HG02588 (cell line): ENCODE data around the gene PSMB5.

ENCODE experiments used
- ATAC-seq: cut with Tn5 transposase; IDR thresholded peaks from one replicate; pipeline ENCODE4 v1.9.1; 2021; ENCODE audit warnings: mild to moderate bottlenecking, moderate library complexity; ENCODE audit not compliant: unreplicated experiment

Gene PSMB5

DNA sequence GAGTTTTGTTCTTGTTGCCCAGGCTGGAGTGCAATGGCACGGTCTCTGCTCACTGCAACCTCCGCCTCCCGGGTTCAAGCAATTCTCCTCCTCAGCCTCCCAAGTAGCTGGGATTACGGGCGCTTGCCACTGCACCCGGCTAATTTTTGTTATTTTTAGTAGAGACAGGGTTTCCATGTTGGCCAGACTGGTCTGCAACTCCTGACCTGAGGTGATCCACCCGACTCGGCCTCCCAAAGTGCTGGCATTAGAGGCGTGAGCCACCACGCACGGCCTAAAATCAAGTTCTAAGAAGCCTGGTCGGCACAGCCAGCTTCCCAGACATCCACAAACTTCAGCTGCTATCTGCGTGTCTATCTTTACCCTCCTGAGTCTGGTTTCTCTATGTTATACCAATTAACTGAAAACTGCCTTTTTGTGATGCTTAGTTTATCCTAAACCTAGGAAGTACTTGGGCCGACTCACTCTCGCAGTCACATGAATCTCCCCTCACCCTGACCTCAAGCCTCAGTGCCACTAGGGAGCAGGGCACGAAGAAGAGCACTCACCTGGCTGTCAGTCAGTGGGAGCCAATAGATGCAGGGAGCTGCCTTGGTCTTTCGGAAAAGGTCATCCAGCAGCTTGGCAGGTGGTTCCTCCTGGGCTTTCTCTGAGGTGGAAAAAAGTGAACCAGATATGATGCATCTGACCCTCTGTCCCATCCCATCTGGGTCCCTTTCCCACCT is 26.0 kb upstream of the PSMB5 start:
- ATAC-seq, result no peak

DNA sequence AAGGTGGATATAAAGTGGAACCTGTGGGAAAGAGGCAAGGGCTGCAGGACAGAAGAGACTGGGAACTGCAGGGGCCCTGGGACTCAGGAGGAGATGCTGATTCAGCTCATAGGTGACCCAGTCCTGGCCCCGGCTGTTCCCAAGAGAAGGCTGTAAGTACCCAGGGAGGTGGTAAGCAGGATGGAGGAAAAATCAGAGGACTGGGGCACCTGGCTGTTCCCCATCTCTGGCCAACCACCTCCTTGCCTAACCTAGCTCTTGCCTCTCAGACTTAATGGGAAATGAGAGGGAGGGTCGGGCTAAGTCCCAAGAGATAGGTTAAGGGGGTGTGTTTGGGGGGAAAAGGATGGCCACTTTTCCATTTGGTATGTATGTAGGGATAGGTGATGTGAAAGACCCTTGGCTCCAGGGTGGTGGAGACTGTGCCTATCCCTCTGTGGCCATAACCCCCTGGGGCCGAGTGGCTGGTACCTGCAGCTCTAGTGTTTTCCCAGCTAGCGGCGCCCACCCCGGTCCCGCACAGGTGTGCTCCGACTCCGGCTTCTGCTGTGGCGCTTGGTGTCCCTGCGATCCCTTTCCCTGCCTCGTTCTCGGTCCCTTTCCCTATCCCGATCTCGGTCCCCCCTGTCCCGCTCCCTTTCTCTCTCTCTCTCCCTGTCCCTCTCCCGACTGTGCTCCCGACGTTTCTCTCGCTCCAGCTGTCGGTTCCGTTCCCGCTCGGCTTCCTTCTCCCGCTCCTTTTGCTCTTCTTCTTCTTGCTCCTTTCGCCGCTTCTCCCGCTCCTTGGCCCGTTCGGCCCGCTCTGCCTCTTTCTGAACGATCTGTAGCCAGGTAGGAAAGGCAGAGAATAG is 24.2 kb upstream of the PSMB5 start:
- no peak for ATAC-seq

DNA sequence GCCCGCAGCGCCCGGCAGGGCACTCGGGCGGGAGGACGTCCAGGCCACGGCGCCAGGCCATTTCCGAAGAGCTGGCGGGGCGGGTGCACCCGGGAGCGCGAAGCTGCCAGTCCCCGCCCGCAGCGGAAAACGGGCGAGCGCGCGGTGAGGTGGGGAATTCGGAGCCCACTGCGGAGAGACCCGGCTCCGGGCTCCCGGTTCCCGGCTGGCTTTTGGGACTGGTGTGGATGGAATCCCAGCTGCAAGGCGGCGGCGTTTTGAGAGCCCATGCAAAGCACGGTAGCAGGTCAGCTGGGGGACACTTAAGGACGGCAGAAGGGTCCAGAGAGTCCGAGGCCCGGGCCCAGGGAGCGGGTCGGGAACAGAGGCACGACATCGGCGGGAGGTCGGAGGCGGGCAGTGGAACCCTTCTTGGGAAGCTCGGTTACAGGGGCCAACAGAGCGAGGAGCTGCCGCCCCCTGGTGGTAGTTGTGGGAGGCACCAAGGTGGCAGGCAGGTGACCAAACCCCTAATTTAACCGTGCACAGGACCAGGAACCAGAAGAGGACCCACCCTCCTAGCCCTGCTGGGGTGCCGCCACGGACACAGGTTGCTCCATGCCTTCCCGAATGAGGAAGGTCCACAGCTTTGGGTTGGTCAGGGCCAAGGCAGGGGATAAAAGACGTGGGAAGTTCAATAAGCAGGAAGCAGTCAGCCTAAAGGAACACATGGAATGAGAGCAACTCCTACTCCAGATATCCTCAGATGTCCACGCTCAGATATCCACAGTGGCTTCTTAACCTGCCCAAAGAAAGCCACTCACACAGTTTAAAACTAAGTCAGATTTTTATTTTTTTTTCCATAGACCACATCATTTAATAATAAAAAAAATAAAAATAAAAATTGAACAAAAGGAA is 23.3 kb upstream of the PSMB5 start:
- ATAC-seq, result peak; percentile 53

DNA sequence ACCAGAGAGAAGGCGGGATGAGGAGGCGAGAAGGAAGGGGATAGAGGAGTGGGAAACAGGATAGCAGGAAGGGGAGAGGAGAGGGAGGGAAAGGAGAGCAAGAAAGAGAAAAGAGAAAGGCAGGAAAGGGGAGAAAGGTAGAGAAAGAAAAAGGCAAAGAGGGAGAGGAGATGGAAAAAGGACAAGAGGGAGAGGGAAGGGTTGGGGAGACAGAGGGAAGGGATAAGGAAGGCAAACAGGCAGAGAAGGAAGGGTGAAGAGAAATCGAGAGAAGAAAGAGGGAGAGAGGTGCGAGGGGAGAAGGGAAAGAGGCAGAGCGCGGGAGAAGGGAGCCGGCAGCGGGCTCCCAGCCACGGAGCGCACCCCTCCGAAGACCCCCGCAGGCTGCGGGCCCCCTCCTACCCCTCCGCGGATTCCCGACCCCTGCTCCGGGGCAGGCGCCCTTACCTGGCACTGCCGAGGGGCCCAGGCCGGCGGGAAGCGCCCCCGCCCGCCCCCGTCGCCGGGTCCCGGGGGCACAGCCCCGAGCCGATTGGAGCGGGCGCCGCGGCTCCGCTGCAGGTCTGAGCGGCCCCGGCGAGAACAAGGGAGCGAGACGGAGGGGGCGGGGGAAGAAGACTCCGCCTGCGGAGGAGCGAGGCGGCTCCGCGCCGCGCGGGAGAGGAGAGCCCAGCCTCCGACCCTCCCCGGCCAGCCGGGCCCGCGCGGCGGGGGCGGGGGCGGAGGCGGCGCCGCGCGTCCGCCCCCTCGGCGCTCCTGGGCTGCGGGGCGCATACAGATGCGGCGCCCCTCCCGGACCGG is 22.5 kb upstream of the PSMB5 start, which contains the start of gene CDH24:
CDH24 (minus strand) TSS at position 565 of the 801 bp plus-strand sequence. CDS start 1,787 bp downstream, outside the sequence.
- peak; percentile 49 for ATAC-seq

DNA sequence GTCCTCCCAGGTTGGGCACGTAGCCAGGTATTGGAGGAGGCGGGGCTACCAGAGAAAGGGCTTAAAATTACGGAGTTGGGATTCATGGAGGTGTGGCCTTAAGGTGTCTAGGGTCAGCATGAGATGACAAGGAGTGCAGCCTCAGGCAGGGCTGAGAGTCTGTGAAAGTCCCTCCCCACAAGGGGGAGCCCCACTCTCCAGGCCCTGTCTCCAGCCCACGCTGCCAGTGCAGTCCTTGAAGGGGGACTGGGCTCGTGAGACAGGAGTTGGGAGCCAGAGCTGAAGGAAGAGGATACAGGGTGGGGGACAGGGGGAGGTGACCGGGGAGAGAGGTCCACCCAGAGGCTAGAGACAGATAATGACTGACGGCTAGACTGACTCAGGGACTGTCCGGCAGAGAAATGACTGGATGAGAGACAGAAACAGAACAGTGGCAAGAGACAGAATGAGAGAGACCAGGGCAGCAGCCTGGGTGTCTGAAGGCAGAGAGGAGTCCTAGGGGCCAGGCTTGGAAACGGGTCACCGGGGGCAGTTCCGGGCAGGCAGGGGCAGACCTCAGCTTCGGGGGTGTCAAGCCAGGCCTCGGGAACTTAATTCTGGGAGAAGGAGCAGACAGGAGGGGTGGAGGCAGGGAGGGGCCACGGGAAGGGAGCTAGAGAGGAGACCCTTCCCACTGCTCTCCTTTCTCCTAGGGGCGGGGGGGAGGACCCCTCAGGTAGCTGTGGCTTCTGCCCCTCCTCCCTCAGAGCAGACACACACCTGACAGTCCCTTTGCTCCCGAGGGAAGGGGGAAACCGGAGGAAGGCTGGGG is 21.6 kb upstream of the PSMB5 start:
- peak; percentile 54 for ATAC-seq

DNA sequence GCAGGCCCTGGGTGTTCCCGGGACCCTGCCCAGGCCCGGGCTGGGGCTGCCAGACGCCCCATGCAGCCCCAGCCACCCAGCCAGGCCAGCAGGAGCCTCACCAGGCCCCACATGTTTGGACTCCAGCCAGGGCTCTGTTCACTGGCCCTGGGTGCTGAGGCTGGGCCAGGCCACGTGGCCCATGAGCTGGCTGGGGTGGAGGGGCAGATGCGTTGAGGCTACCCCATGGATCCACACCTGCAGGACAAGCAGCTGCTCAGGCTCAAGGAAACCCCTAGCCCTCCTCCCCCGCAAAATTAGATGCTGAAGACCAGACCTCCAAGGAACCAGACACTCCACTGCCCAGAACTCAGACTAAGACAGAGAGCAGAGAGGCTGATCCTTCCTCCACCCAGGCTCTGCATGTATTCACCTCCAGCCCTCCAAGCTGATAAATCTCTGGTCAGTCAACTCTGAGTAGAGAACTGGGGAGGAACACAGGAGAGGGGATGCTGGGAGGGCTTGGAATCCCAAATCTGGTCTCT is 21.0 kb upstream of the PSMB5 start:
- no peak for ATAC-seq

DNA sequence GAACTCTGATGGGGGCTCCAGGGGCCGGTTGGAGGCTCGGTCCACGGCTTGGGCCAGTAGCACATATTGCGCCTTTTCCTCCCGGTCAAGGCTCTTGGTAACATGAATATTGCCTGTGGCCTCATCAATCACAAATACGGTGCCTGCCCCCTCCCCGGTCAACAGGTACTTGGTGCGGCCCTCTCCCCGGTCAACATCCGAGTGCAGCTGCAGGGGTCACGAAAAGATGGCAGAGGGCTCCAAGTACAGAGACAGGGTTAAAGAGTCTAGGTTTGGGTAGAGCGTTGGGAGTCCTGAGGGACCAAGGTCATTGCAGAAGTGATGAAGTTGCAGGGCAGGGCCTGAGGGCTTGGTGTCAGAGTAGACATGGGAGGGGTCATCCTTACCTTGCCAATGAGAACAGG is 20.4 kb upstream of the PSMB5 start:
- no peak for ATAC-seq

DNA sequence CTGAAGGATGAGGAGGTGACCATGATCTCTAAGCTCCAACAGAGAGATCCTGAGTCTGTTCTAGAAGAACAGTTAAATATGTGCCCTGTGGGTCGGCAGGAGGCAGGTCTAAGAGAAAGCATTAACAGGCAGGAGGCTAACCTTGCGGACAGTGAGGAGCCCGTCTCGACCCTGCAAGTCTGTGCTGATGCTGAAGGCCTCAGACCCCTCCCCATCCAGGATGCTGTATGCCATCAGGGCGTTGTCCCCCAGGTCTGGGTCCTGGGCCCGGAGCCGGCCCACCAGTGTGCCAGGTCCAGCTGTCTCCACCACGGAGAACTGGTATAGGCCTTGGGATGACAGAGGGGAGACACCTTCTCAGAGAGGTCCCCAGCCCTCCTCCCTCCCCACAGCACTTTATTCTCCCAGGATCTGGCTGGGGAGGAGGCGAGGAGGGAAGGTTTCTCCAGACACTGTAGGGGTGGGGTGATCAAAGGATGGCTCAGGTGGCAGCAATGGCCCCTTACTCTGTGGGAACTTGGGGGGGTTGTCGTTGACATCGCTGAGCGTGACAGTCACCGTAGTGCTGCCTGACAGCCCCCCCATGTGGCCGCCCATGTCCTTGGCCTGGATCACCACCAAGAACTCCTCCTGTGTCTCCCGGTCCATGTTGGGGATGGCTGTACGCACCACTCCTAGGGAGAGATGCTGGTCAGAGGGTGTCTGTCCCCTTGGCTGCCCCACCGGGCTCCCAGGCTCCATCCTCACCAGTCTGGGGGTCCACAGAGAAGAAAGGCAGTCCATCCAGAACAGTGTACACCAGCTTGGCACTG is 19.5 kb upstream of the PSMB5 start:
- ATAC-seq, result no peak

DNA sequence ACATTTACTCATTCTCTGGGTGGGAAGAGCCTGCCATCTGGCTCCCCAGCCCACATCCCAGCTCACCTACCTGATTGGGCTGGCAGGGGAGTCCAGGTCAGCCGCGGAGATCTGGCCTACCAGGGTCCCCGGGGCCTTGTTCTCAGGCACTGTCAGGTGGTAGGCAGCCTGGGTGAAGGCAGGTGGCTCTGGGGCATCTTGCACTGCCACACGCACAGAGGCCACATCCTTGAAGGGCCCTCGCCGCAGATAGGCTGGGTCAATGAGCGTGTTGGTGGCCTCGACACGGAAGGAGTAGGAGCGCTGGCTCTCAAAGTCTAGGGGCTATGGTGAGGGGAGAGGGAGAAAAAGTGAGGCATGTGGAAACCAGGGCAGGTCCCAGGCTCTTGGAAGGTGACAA is 18.7 kb upstream of the PSMB5 start:
- no peak for ATAC-seq

DNA sequence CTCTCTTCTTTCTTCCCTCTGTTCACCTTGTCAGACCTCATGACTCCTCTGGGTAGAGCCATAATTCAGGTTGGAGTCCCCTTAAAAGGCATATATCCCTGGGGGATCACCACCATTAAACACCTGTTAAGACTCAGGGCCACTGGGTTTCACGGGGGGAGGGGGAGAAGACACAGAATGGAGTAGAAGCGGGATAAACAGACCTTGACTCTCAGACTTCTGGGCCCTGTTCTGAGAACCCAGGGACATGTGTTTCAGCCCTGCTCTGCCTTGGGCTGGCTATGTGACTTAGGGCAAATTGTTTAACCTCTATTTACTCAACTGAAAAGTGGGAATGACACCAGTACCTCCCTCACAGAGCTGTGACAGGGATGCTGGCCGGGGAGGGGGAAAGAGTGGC is 18.0 kb upstream of the PSMB5 start:
- ATAC-seq, result no peak

DNA sequence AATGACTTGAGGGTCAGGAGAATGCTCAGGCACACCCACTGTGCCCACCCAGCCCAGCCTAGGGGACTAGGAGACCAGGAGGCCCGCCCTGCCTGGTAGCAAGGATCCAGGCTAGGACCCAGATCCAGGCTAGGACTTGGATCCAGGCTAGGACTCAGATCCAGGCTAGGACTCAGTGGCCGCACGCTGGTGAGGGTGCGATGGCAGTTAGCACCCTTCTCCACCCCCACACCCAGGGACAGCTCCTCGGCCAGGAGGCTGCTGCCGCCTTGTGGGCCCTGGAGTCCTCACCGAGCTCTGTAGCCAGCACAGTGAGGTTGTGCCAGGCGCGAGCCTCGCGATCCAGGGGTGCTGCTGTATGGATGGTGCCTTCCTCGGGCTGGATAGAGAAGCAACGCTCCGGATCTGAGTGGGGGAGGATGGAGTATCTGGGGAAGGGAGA is 17.5 kb upstream of the PSMB5 start:
- ATAC-seq, result no peak

DNA sequence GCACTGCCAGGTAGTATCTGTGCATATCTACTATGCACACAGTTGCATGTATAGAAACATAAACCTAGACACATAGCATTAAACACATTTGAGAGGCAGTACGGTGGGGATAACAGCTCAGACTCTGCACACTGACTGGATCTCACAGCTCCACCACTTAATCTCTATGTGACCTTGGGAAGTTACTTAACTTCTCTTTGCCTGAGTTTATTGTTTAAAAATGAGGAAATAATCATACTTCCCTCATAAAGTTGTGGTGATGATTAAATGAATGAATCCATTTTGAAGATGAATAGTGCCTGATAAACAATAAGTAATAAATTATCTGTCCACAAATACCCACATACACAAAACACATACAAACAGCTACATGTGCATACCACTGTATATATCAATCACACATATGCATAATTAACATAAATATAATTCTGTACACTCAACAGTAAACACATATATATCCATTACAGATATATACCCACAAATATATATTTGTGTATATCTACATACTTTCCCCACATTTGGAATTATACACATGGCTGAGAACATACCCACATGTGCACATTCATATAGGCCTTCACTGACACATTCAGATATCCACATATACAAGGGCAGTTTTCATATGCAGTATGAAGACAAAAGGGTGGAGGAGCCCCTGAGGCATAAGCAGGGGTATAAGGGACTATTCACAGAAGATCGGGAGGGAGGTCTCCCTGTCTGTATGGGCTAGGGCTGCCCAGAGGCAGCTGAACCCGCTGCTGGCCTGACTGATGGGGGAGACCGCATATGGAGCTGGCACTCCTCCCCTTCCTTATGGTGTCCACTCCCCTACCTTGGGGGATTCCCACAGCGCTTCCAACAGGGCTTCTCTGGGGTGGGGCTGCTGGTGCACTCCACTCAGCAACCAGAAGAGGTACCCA is 16.7 kb upstream of the PSMB5 start:
- ATAC-seq, result no peak

DNA sequence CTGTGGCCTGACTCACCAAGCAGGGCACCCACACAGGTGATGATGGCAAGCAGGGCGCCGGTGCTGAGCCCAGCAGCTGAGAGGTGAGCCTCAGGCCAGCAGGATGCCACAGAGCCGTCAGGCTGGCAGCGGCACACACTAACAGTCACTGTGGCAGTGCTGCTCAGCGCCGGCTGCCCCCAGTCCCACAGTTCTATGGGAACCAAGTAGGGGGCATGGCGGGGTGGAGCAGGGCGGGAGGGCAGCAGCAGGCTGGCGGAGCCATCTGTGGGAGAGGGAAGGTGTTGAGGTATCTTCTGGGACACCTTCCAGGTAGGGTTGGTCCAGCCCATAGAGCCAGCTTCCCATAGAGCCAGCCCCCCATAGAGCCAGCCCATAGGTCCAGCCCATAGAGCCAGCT is 14.3 kb upstream of the PSMB5 start:
- no peak for ATAC-seq

DNA sequence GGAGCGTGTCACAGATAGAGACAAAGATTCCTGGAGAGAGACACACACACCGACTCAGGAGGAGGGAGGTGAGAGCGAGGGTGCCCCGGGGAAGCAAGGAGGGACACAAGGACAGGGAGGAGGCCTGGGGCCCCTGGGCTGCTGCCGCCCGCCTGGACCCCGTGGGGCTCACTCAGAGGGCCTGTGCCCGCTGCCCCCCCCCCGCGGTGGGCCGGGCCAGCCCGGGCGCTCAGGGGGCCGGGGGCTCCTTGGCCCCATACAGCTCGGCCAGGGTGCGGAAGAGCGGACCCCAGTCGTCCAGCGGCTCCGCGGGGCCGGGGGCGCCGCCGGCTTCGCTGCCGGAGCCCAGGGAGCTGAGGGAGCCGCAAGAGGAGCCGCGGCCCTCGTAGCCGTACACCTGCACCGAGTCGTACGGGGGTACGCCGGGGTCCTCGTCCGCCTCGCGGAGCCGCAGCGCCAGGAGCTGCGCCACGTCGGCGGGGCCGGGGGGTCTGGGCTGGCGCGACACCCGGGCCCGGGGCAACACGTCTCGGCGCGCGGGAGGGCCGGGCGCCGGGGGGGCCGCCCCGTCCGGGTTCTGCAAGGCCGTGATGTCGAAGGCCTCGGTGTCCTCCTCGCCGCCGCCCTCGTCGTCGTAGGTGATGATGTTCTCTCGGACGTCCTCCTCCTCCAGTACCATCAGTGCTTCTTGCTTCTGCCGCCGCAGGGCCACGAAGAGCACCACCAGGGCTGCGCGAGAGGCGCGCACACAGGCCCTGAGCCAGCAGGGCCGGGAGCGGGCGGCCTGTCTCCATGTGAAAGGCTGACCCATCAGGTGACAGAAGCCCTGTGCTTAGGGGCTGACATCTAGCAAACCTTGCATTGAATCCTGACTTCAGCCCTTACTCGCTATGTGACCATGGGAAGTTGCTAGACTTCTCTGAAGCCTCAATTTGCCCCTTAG is 13.3 kb upstream of the PSMB5 start:
- no peak for ATAC-seq

DNA sequence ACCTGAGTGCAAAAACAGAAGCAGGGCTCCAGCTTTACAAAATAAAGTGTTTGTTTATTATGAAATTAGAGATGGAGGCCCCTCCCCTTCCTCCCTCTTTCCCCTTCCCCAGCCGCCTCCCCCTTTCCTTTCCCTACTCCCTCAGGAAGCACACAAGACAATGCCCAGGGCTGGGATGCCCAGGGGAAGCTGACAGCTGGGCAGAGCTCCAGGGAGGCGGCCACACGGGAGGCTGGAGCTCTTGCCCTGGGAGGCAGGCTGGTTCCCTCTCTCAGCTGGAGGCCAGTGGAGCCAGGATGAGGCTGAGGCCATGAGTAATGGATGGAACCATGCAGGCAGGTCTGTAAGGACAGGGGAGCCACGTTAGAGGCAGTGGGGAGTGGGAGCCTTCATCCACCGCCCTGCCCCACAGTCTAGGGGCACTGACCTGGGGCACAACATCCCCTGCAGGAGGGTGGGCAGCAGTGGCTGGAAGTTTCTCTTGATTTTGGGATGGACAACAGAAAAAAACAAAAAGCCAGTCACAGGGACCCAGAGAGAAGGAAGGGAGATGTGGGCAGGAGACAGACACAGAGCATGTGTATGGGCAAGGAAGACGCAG is 12.4 kb upstream of the PSMB5 start:
- no peak for ATAC-seq
